HepG2 (cell line): Measurements from ENCODE around the gene ZMIZ1. TPM values are rescaled to one million over a fixed set of nuclear protein-coding genes. Genes with fewer than 3 reads are reported as not detected.

ENCODE experiments used
- ARNT ChIP-seq: fragments of 450-650 bp; IDR thresholded peaks from 2 replicates; pipeline ENCODE4 v1.6.1; 2017
- MAFK ChIP-seq, 2 experiments: IDR thresholded peaks in 1 of 2; conservative IDR thresholded peaks in 1 of 2; 2 replicates each; pipeline ENCODE4 v1.6.1; 2011; ENCODE audit warnings: improper control_type of control experiment in 2 of 2, low read length in 2 of 2
- MIER2 ChIP-seq: IDR thresholded peaks from 2 replicates; pipeline ENCODE4 v1.6.1; 2016; ENCODE audit warnings: missing biosample characterization, missing genetic modification reagents
- MTF1 ChIP-seq: sonication (generic); formaldehyde crosslinking; IDR thresholded peaks from 2 replicates; pipeline ENCODE4 v1.5.0; 2020; ENCODE audit warnings: missing genetic modification reagents
- NFATC3 ChIP-seq: sonication (generic); formaldehyde crosslinking; IDR thresholded peaks from 2 replicates; pipeline ENCODE4 v1.5.1; 2020; ENCODE audit warnings: mild to moderate bottlenecking, missing genetic modification reagents
- NFIC ChIP-seq: IDR thresholded peaks from 2 replicates; pipeline ENCODE4 v1.6.1; 2012; ENCODE audit warnings: mild to moderate bottlenecking, low read length, inconsistent platforms
- RFX3 ChIP-seq: IDR thresholded peaks from 2 replicates; pipeline ENCODE4 v1.6.1; 2016; ENCODE audit warnings: missing biosample characterization, missing genetic modification reagents
- RFXAP ChIP-seq: sonication (generic); formaldehyde crosslinking; IDR thresholded peaks from 2 replicates; pipeline ENCODE4 v1.4.0; 2020; ENCODE audit warnings: missing genetic modification reagents, borderline replicate concordance
- SMYD3 ChIP-seq: sonication (generic); formaldehyde crosslinking; IDR thresholded peaks from 2 replicates; pipeline ENCODE4 v1.8.1; 2023; ENCODE audit warnings: mild to moderate bottlenecking, missing genetic modification reagents
- TAF1 ChIP-seq: sonication (generic); formaldehyde crosslinking; IDR thresholded peaks from 2 replicates; pipeline ENCODE4 v1.4.0; 2020; ENCODE audit warnings: missing genetic modification reagents
- YEATS2 ChIP-seq: sonication (generic); formaldehyde crosslinking; IDR thresholded peaks from 2 replicates; pipeline ENCODE4 v1.4.0; 2020; ENCODE audit warnings: missing genetic modification reagents, borderline replicate concordance
- ZFP91 ChIP-seq: sonication (generic); formaldehyde crosslinking; IDR thresholded peaks from 2 replicates; pipeline ENCODE4 v1.9.0; 2022; ENCODE audit warnings: missing genetic modification reagents, mild to moderate bottlenecking, borderline replicate concordance
- ZGPAT ChIP-seq: IDR thresholded peaks from 2 replicates; pipeline ENCODE4 v1.6.1; 2016; ENCODE audit warnings: mild to moderate bottlenecking
- ZIK1 ChIP-seq: sonication (generic); formaldehyde crosslinking; IDR thresholded peaks from 2 replicates; pipeline ENCODE4 v1.5.0; 2020; ENCODE audit warnings: mild to moderate bottlenecking, low read depth, missing genetic modification reagents, borderline replicate concordance
- ZNF101 ChIP-seq: sonication (generic); formaldehyde crosslinking; IDR thresholded peaks from 2 replicates; pipeline ENCODE4 v1.4.0; 2020; ENCODE audit warnings: mild to moderate bottlenecking, low read depth, missing genetic modification reagents, borderline replicate concordance
- ZNF17 ChIP-seq: sonication (generic); formaldehyde crosslinking; IDR thresholded peaks from 2 replicates; pipeline ENCODE4 v1.5.0; 2020; ENCODE audit warnings: mild to moderate bottlenecking, missing genetic modification reagents
- ZNF460 ChIP-seq: sonication (generic); formaldehyde crosslinking; IDR thresholded peaks from 2 replicates; pipeline ENCODE4 v1.5.1; 2020; ENCODE audit warnings: missing genetic modification reagents, mild to moderate bottlenecking, borderline replicate concordance
- ZNF615 ChIP-seq: sonication (generic); formaldehyde crosslinking; IDR thresholded peaks from 2 replicates; pipeline ENCODE4 v1.5.0; 2020; ENCODE audit warnings: mild to moderate bottlenecking, missing genetic modification reagents, borderline replicate concordance
- ZNF83 ChIP-seq: sonication (generic); formaldehyde crosslinking; IDR thresholded peaks from 2 replicates; pipeline ENCODE4 v1.4.0; 2020; ENCODE audit warnings: missing genetic modification reagents, mild to moderate bottlenecking, borderline replicate concordance
- ZSCAN25 ChIP-seq: sonication (generic); formaldehyde crosslinking; IDR thresholded peaks from 2 replicates; pipeline ENCODE4 v1.8.0; 2022; ENCODE audit warnings: mild to moderate bottlenecking, missing genetic modification reagents
- polyA plus RNA-seq, 8 experiments: library from polyadenylated mRNA; depleted of rRNA in 3 of 8; stranded (reverse) in 7 of 8; unstranded in 1 of 8; fragments of >200 nt; fragmentation: Illumina TruSeq in 4 of 8; extraction: Trizol in 4 of 8; gene quantifications; 2 replicates each; pipeline versions ENCODE4 v1.2.1 to v1.2.3, GENCODE V29; 2011 to 2016; ENCODE audit warnings: low read depth in 4 of 8, missing spikeins in 1 of 8, mixed read lengths in 1 of 8; ENCODE audit not compliant: insufficient read depth in 1 of 8
- total RNA-seq, 5 experiments: library from RNA; depleted of rRNA; stranded (reverse); fragments of >200 nt; fragmentation: Illumina TruSeq; extraction: Trizol; gene quantifications; 2 replicates each; pipeline ENCODE4 v1.2.3, GENCODE V29; 2016; ENCODE audit warnings: low read depth in 1 of 5
- TF ChIP-seq, protein P1 (sequence below): sonication (generic); formaldehyde crosslinking; conservative IDR thresholded peaks from 2 replicates; pipeline ENCODE4 v1.8.0; 2022; ENCODE audit warnings: missing genetic modification reagents
- TF ChIP-seq, protein P2 (sequence below): sonication (generic); formaldehyde crosslinking; IDR thresholded peaks from 2 replicates; pipeline ENCODE4 v1.4.0; 2020; ENCODE audit warnings: missing genetic modification reagents
- TF ChIP-seq, protein P3 (sequence below): sonication (generic); formaldehyde crosslinking; IDR thresholded peaks from 2 replicates; pipeline ENCODE4 v1.4.0; 2020; ENCODE audit warnings: mild to moderate bottlenecking, missing genetic modification reagents

ZMIZ1 gene
- total and polyA plus RNA-seq, 2 of the 13 experiments (the other 11 are each of a cell fraction or from before 2014, with no cell fraction given): 5.3 to 10.2 TPM

DNA sequence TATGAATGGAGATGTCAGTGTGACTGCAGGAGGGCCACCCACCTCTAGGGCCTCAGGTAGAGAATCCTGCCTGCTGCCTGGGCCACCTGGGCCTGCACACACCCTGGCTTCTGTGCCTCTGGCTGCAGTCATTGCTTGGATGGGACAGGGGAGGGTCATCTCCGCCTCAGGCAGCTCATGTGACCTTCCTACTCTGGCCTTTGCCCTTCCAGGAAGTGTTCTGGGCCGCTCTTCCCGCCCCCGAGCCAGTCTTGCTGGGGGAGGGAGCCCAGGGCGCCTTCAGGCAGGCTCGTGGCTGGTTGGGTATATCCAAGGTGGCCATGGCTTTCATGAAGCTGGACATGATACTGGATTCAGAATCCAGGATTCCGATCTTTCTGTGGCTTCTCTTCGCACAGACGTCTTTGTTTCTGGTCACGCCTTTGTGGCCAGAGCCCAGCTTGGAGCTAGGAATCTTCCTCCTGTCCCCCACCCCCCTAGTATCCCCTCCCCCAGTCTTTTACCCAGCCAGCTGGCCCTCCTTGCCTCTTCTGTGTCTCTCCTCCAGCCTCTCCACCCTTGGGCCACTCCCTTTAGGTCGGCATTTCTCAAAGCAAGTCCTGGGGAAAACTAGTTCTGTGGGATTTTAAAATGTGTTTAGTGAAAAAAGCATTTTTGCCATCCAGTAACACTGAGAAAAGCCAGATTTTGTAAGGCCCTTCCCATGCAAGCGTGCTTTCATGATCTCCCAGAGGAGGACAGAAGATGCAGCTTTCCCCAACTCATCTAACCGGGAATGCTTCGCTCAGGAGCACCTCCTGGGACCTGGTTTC is 119.6 kb downstream of the ZMIZ1 start (continued):
- TF ChIP-seq MTF1 (no peak), YEATS2 (CRISPR knock-in tag) (peak; percentile 50; the same call in 1 of the 2 replicates), ZGPAT (CRISPR knock-in tag) (peak; percentile 67), ARNT (no peak), MIER2 (CRISPR knock-in tag) (peak; percentile 71; the same call in 1 of the 2 replicates), NFIC (no peak), NFATC3 (CRISPR knock-in tag) (no peak), RFX3 (CRISPR knock-in tag) (no peak), RFXAP (CRISPR knock-in tag) (0 out of 2 replicates have a peak, but pooled peaks have one; percentile 37), ZFP91 (CRISPR knock-in tag) (peak; percentile 39; the same call in 1 of the 2 replicates), ZNF101 (CRISPR knock-in tag) (no peak), SMYD3 (CRISPR knock-in tag) (no peak), ZNF83 (no peak), ZNF615 (no peak), ZIK1 (CRISPR knock-in tag) (no peak), MAFK (conservative IDR thresholded peaks at IDR 0.05 in 1 of 2, IDR thresholded peaks at IDR 0.05 in 1 of 2; ENCODE audit: low read length in 2 of 2) (no peak), ZSCAN25 (CRISPR knock-in tag) (0 out of 2 replicates have a peak, but pooled peaks have one; percentile 39), ZNF460 (no peak), ZNF17 (no peak), TAF1 (peak; percentile 51; the same call in 1 of the 2 replicates)
- TF ChIP-seq, protein P1, sequence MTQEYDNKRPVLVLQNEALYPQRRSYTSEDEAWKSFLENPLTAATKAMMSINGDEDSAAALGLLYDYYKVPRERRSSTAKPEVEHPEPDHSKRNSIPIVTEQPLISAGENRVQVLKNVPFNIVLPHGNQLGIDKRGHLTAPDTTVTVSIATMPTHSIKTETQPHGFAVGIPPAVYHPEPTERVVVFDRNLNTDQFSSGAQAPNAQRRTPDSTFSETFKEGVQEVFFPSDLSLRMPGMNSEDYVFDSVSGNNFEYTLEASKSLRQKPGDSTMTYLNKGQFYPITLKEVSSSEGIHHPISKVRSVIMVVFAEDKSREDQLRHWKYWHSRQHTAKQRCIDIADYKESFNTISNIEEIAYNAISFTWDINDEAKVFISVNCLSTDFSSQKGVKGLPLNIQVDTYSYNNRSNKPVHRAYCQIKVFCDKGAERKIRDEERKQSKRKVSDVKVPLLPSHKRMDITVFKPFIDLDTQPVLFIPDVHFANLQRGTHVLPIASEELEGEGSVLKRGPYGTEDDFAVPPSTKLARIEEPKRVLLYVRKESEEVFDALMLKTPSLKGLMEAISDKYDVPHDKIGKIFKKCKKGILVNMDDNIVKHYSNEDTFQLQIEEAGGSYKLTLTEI (CRISPR knock-in tag): no peak
- TF ChIP-seq, protein P2, sequence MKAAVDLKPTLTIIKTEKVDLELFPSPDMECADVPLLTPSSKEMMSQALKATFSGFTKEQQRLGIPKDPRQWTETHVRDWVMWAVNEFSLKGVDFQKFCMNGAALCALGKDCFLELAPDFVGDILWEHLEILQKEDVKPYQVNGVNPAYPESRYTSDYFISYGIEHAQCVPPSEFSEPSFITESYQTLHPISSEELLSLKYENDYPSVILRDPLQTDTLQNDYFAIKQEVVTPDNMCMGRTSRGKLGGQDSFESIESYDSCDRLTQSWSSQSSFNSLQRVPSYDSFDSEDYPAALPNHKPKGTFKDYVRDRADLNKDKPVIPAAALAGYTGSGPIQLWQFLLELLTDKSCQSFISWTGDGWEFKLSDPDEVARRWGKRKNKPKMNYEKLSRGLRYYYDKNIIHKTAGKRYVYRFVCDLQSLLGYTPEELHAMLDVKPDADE: no peak
- TF ChIP-seq, protein P3, sequence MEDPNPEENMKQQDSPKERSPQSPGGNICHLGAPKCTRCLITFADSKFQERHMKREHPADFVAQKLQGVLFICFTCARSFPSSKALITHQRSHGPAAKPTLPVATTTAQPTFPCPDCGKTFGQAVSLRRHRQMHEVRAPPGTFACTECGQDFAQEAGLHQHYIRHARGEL (CRISPR knock-in tag): no peak
